Measurements from ENCODE around the gene LPO.

The LPO gene

GRCh38 chr17:58318065-58318481 is 79.7 kb downstream of the LPO start:
- TF ChIP-seq, protein P1, sequence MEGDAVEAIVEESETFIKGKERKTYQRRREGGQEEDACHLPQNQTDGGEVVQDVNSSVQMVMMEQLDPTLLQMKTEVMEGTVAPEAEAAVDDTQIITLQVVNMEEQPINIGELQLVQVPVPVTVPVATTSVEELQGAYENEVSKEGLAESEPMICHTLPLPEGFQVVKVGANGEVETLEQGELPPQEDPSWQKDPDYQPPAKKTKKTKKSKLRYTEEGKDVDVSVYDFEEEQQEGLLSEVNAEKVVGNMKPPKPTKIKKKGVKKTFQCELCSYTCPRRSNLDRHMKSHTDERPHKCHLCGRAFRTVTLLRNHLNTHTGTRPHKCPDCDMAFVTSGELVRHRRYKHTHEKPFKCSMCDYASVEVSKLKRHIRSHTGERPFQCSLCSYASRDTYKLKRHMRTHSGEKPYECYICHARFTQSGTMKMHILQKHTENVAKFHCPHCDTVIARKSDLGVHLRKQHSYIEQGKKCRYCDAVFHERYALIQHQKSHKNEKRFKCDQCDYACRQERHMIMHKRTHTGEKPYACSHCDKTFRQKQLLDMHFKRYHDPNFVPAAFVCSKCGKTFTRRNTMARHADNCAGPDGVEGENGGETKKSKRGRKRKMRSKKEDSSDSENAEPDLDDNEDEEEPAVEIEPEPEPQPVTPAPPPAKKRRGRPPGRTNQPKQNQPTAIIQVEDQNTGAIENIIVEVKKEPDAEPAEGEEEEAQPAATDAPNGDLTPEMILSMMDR (IDR thresholded peaks at IDR 0.05; ENCODE audit: insufficient read depth, low read depth, low read length, missing control alignments), result no peak
- DNase-seq (ENCODE audit: low read depth), result no peak

More at GRCh38 chr17:58318065-58318481, 79.7 kb downstream of the LPO start:
- no peak overlapping the region for H3K4me3 ChIP-seq (ENCODE audit: low read length)

Measured in epithelial cell of esophagus (primary cell).